HG02763 (cell line): ENCODE measurements around the gene SYCE1L.
A peak's percentile ranks its signal among the peaks of the same experiment; 100 is the strongest.
"Not testable (repeated sequence)": the region's sequence is repeated elsewhere in the genome, so short reads cannot be mapped to it uniquely, and the experiment has no call there.

Experiments
- ATAC-seq: cut with Tn5 transposase; IDR thresholded peaks from one replicate; pipeline ENCODE4 v1.9.1; 2021; ENCODE audit warnings: mild to moderate bottlenecking, moderate library complexity; ENCODE audit not compliant: unreplicated experiment

Gene SYCE1L, protein sequence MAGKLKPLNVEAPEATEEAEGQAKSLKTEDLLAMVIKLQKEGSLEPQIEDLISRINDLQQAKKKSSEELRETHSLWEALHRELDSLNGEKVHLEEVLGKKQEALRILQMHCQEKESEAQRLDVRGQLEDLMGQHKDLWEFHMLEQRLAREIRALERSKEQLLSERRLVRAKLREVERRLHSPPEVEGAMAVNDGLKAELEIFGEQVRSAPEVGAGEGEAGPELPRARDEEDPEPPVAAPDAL

GRCh38 chr16:77199211-77199610 lies at the start of gene SYCE1L:
SYCE1L (plus strand) TSS chr16:77199408; CDS start chr16:77199452, 44 bp downstream.
- ATAC-seq, result no peak

DNA sequence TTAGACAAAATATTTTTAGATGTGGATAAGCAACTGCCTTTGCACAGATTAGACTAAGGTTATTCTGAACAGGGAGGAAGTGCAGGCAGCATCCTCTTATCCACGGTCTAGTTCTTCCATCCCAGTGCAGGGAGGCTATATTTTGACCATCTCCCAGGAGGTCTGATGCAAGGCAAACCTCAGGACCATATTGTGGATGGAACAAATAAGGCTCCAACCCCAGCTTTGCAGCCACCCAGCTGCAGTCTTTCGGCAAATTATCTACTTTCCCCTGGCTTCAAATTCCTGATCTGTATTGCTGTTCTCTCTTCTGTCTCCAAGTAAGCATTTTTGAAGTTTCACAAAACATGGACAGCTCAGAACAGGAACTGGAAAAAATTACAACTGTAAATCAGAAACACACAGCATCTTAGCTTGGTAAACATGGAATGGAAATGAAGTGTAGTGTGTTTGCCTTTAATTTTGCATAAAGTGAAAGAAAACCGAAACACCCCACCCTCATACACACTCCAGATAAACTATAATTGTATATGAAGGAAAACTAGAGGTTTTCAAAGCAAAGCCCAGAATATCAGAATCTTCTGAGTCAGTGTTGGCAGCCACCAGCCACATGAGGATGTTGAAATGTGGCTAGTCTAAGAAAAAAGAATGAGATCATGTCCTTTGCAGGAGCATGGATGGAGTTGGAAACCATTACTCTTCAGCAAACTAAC lies 41.7 kb upstream of the SYCE1L start:
- no peak for ATAC-seq

- no peak for ATAC-seq
These were observed 40.9 kb upstream of the SYCE1L start for GRCh38 chr16:77158293-77158692.

DNA sequence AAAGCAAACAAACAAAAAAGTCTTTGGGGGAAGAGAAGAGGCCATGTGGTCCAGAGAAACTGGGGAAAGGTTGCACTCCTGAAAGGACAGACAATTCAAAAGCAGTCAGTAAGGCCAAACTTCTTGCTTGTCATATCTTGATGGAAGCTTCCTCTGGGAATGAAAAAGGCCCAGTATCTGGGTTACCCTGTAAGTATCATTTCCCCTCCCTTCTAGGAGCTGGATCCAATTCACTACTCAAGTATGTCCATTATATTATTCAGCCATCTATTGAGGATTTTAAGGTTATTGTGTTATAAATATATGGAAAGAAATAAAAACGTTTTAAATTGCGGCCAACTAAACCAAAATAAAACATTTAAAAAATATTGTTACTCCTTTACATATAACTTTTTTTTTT lies 34.2 kb upstream of the SYCE1L start:
- no peak for ATAC-seq

DNA sequence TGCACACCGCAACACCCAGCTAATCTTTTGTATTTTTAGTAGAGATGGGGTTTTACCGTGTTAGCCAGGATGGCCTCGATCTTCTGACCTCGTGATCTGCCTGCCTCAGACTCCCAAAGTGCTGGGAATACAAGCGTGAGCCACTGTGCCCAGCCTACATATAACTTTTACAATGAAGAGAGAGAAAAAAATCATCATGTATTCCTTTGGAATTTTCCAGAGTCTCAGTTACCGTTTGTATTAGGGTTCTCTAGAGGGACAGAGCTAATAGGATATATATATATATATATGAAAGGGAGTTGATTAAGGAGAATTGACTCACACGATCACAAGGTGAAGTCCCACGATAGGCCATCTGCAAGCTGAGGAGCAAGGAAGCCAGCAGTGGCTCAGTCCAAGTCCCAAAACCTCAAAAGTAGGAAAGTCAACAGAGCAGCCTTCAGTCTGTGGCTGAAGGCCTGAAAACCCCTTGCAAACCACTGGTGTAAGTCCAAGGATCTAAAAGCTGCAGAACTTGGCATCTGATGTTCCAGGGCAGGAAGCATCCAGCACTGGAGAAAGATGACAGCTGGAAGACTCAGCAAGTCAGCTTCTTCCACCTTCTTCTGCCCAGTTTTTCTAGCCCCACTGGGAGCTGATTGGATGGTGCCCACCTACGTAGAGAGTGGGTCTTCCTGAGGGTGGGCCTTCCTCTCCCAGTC lies 33.5 kb upstream of the SYCE1L start:
- ATAC-seq, result not testable (repeated sequence)

DNA sequence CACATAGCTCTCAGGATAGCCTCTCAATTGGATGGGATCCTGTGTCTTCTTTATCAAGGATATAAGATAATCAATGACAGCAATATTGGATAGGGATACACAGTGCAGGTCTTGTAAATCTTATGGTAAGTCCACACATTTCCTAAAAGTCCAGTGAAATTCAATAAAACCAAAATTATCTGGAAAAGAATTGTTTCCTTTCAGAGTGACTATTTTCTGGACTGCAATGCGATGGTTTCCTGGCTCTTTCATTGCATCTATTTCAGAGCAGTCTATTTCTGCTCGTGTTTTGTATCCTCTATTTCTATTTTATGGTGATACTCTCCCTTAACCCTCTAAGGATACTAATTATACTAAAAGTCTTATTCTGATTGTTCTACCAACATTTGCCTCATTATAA lies 32.5 kb upstream of the SYCE1L start:
- no peak for ATAC-seq

DNA sequence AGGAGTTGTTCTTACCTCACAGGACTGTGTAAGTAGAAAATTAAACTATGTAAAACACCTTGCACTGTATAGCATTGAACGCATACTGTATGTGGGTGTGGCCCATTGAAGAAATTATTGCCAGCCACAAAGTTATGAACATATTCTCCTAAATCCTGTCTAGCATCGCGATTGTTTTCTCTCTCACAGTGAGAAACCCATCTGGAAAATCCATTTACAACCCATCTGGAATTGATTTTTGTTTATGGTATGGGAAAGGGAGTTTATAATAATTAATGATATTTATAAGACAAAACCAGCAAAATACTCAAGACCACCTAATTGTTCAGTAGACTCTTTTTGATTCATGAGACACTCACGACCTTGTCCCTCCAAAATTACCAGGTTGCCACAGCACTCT lies 30.3 kb upstream of the SYCE1L start:
- ATAC-seq, result no peak

GRCh38 chr16:77169650-77170236 lies 29.5 kb upstream of the SYCE1L start:
- ATAC-seq, result peak; percentile 70

DNA sequence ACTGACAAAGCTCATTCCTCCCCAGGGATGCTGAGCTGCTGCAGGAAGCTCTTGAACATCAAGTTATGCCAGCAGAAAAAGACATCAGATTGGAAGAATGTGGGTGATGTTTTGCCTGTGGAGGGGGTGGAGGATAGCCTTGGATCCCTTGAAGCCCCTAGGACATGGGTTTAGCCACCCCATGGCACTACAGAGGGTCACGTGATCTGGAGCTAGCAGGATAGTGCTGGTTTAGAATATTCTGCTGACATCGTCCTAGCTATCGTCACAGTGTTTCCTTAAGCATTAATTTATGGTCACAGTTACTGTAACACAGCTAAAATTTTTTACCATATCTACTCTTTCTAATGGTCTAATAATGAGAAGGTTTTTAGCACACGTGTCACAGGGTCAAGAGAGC lies 28.4 kb upstream of the SYCE1L start:
- ATAC-seq, result no peak

DNA sequence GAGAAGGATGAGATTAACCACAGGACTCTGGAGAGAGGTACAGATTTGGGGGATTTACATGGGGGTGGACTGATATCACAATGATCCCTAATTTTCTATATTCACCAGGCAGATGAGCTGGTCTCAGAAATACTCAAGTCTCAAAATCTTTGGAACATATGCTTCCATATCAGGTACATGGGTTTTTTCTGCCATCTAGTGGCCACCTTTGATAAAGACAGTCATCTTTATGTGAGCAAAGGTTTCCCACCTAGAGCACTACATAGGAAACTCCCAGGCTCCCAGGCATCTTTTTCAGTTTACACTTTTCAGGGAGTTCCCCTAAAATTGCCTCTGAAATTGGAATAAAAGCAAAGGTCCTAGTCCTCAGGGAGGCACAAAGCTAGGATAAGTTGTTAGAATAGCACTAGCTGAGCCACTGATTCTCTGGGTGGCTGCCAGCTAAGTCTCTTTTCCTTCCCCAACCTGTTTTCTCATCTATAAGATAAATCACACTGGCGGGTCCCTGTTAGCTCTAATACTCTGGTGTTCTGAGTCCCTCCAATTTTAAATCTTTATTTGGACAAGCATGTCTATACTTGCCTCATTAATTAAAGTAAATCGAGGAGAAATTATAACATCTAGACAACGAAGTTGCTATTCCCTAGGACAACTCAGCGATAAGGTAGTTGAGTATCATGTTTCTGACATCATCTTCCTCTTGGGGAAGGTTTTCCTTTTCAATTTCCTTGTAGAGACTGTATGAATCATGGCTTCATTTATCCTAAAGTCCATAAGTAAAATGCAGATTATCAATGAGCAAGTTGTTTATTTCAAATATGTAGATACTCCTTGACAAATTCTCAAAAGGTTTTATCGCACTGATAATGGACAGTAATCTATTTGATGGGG lies 27.2 kb upstream of the SYCE1L start:
- peak; percentile 56 for ATAC-seq

- no peak for ATAC-seq
These were observed 26.3 kb upstream of the SYCE1L start for GRCh38 chr16:77172951-77173350.

DNA sequence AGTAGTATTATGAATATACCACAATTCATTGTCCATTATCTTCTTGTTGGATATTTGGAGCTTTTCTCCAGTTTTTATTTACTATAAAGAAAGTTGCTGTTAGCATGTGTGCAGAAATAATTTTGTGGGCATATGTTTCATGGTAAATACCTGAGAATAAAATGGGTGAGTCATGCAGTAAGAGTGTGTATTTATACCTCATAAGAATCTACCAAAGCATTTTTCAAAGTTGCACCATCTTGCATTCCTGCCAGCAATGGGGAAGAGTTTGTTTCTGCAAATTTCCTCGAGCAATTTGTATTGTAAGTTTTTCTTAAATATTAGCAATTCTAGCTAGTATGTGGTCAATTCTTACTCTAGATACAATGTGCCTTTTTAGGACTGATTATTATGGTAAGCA lies 16.1 kb upstream of the SYCE1L start:
- ATAC-seq, result no peak

GRCh38 chr16:77186298-77186697 lies 12.9 kb upstream of the SYCE1L start:
- not testable (repeated sequence) for ATAC-seq

DNA sequence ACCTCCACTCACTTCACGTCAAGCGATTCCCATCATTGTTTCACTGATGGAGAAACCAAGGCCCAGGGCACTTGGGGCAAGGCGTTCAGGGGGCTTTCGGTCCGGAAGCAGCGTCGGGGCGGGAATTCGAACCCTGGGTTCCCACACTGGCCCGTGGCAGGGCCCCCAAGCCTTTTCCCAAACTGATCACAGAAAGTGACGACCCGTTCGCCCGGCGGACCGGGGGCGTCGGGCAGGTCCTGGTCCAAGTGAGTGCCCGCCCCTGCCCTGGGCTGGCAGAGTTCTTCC lies 9.1 kb upstream of the SYCE1L start:
- ATAC-seq, result no peak

GRCh38 chr16:77190478-77191258 lies 8.5 kb upstream of the SYCE1L start, which contains the start of gene MON1B:
MON1B (plus strand) TSS chr16:77191190; CDS start chr16:77191486, 296 bp downstream.
- ATAC-seq, result peak; percentile 97

- no peak for ATAC-seq
These were observed 7.8 kb upstream of the SYCE1L start for GRCh38 chr16:77191259-77191969.

DNA sequence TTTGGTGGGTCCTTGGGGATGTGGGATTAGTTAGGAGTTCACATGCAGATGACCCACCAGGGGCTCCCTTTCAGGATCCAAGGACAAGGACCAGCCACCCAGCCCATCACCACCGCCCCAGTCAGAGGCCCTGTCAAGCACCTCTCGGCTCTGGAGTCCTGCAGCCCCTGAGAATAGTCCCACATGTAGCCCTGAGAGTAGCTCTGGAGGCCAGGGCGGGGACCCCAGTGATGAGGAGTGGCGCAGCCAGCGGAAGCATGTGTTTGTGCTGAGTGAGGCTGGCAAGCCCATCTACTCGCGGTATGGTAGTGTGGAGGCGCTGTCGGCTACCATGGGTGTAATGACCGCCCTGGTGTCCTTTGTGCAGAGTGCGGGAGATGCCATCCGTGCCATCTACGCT lies 5.8 kb upstream of the SYCE1L start:
- ATAC-seq, result no peak

DNA sequence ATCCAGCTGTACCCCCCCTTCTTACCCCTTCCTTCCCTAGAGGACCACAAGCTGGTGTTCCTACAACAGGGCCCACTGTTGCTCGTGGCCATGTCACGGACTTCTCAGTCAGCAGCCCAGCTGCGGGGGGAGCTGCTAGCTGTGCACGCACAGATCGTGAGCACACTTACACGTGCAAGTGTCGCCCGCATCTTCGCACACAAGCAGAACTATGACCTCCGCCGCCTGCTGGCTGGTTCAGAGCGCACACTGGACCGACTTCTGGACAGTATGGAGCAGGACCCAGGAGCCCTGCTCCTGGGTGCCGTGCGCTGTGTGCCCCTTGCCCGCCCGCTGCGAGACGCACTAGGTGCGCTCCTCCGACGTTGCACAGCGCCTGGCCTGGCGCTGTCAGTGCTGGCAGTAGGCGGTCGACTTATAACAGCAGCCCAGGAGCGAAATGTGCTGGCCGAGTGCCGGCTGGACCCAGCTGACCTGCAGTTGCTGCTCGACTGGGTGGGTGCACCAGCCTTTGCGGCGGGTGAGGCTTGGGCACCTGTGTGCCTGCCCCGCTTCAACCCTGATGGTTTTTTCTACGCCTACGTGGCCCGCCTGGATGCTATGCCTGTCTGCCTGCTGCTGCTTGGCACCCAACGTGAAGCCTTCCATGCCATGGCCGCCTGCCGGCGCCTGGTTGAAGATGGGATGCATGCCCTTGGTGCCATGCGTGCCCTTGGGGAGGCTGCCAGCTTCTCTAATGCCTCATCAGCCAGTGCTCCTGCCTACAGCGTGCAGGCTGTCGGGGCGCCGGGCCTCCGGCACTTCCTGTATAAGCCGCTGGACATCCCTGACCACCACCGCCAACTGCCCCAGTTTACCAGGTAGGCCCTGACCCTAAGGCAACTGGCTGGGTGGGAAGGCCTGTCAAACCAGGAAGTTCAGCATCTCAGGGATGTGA lies 4.6 kb upstream of the SYCE1L start:
- ATAC-seq, result no peak
